Erythroblast (primary cell): Measurements from ENCODE around the gene CXCL1.

Source experiments
- GATA1 ChIP-seq: IDR thresholded peaks from 2 replicates; pipeline ENCODE4 v1.6.1; 2011; ENCODE audit warnings: low read depth, mild to moderate bottlenecking, control low read depth, low read length, moderate library complexity
- POLR2A ChIP-seq: IDR thresholded peaks from 2 replicates; pipeline ENCODE4 v1.6.1; 2011; ENCODE audit warnings: mild to moderate bottlenecking, low read length

GRCh38 chr4:73874386-73874785 lies 5.2 kb downstream of the CXCL1 start:
- TF ChIP-seq POLR2A (no peak), GATA1 (no peak)
